ENCODE data around the gene ASS1. TPM values are rescaled to one million over a fixed set of nuclear protein-coding genes. Genes with fewer than 3 reads are reported as not detected.

Gene ASS1
- total RNA-seq, 3 donors from 2014 or later (not counting 1 experiment from before 2014, with no cell fraction given): 1.3 TPM; not detected in 2

GRCh38 chr9:130470950-130471349, 26.2 kb downstream of the ASS1 start:
- WGBS (ENCODE audit: insufficient coverage): 83% methylated on average over 12 of the region's 12 CpGs
- H3K4me3 ChIP-seq (ENCODE audit: low read length): no peak overlapping the region
- Mint-ChIP-seq H3K27me3 (ENCODE audit: low read depth in 2 of 2) (peaks cover 8 to 22% of the 10 kb centered on the region in 2 donors), H3K9me3 (no peaks in the 10 kb centered on the region), H3K36me3 (no peaks in the 10 kb centered on the region), H3K4me3 (no peak overlapping the region), H3K27ac (no peak overlapping the region), H3K4me1 (no peaks in the 10 kb centered on the region)
- DNase-seq (no peak), ATAC-seq (no peak)
- intact Hi-C loops (cut with micrococcal nuclease): no loop called here
- no peak for TF ChIP-seq CTCF (IDR thresholded peaks at IDR 0.05)
- peaks cover 8% of the 10 kb centered on the region for H3K27me3 ChIP-seq (ENCODE audit: control insufficient read depth, insufficient read depth, low read length)
- H3K9me3 ChIP-seq (ENCODE audit: control insufficient read depth, insufficient read depth, low read length): no peaks in the 10 kb centered on the region
- no peaks in the 10 kb centered on the region for H3K4me1 ChIP-seq (ENCODE audit: control insufficient read depth, insufficient read depth, low read length)
- no peak overlapping the region for H3K27ac ChIP-seq (ENCODE audit: low read length)
- no peaks in the 10 kb centered on the region for H3K36me3 ChIP-seq (ENCODE audit: control insufficient read depth, insufficient read depth, low read length)

- H3K27ac Mint-ChIP-seq: no peak overlapping the region
These were observed 26.8 kb downstream of the ASS1 start for GRCh38 chr9:130471411-130472183.

GRCh38 chr9:130472184-130472705, 27.5 kb downstream of the ASS1 start:
- DNase-seq (no peak), ATAC-seq (no peak)
- Histone ChIP-seq H3K36me3 (ENCODE audit: control insufficient read depth, insufficient read depth, low read length) (no peaks in the 10 kb centered on the region), H3K4me1 (ENCODE audit: control insufficient read depth, insufficient read depth, low read length) (no peaks in the 10 kb centered on the region), H3K9me3 (ENCODE audit: control insufficient read depth, insufficient read depth, low read length) (no peaks in the 10 kb centered on the region), H3K27me3 (ENCODE audit: control insufficient read depth, insufficient read depth, low read length) (peaks cover 8% of the 10 kb centered on the region), H3K4me3 (ENCODE audit: low read length) (no peak overlapping the region), H3K27ac (ENCODE audit: low read length) (no peak overlapping the region)
- 66% methylated on average over 19 of the region's 19 CpGs for WGBS (ENCODE audit: insufficient coverage)
- no peak for TF ChIP-seq CTCF (IDR thresholded peaks at IDR 0.05)
- H3K36me3 Mint-ChIP-seq: no peaks in the 10 kb centered on the region
- no peaks in the 10 kb centered on the region for H3K9me3 Mint-ChIP-seq
- no peaks in the 10 kb centered on the region for H3K4me1 Mint-ChIP-seq
- peaks cover 8 to 18% of the 10 kb centered on the region in 2 donors for H3K27me3 Mint-ChIP-seq (ENCODE audit: low read depth in 2 of 2)
- H3K4me3 Mint-ChIP-seq: no peak overlapping the region
- no peak overlapping the region for H3K27ac Mint-ChIP-seq
- intact Hi-C loops (cut with micrococcal nuclease): no loop called here

More at GRCh38 chr9:130471411-130472183, 26.8 kb downstream of the ASS1 start:
- no peak overlapping the region for H3K4me3 ChIP-seq (ENCODE audit: low read length)
- DNase-seq (no peak), ATAC-seq (no peak)
- H3K4me3 Mint-ChIP-seq: no peak overlapping the region
- 42% methylated on average over 14 of the region's 20 CpGs for WGBS (ENCODE audit: insufficient coverage)
- no peaks in the 10 kb centered on the region for H3K9me3 Mint-ChIP-seq
- H3K4me1 Mint-ChIP-seq: no peaks in the 10 kb centered on the region
- no peaks in the 10 kb centered on the region for H3K4me1 ChIP-seq (ENCODE audit: control insufficient read depth, insufficient read depth, low read length)
- H3K36me3 ChIP-seq (ENCODE audit: control insufficient read depth, insufficient read depth, low read length): no peaks in the 10 kb centered on the region
- H3K27me3 Mint-ChIP-seq (ENCODE audit: low read depth in 2 of 2): peaks cover 8 to 19% of the 10 kb centered on the region in 2 donors
- H3K36me3 Mint-ChIP-seq: no peaks in the 10 kb centered on the region
- peaks cover 8% of the 10 kb centered on the region for H3K27me3 ChIP-seq (ENCODE audit: control insufficient read depth, insufficient read depth, low read length)
- no peak overlapping the region for H3K27ac ChIP-seq (ENCODE audit: low read length)
- intact Hi-C loops (cut with micrococcal nuclease): no loop called here
- H3K9me3 ChIP-seq (ENCODE audit: control insufficient read depth, insufficient read depth, low read length): no peaks in the 10 kb centered on the region
- TF ChIP-seq CTCF (IDR thresholded peaks at IDR 0.05): no peak
